HEK293 (cell line): ENCODE results near the gene SPINK6.

Experiments
- CTCF ChIA-PET: fragments of 350-600 bp; formaldehyde crosslinking; extraction: SDS; loops from one replicate; lab custom pipeline; 2021; ENCODE audit warnings: antibody characterized with exemption; lab: Yijun Ruan, JAX
- POLR2A ChIA-PET: fragments of 300-600 bp; formaldehyde crosslinking; extraction: SDS; loops from one replicate; lab custom pipeline; 2020; ENCODE audit warnings: antibody characterized with exemption, inconsistent platforms; lab: Yijun Ruan, JAX
- H3K27ac ChIP-seq: fragments of 200-500 bp; sonication (Bioruptor generic); 2 replicates; pipeline ENCODE4 v1.5.1; 2014; ENCODE audit warnings: low read depth, low read length, control low read depth, inconsistent platforms; ENCODE audit errors: extremely low read depth
- H3K36me3 ChIP-seq, 2 experiments: fragments of 200-500 bp in 1 of 2; sonication (Bioruptor generic) in 1 of 2; 1 replicate in 1 of 2; 2 replicates in 1 of 2; pipeline ENCODE4 v1.5.1; 2014 to 2017; ENCODE audit warnings: inconsistent platforms in 2 of 2, low read length in 2 of 2; ENCODE audit not compliant: control insufficient read depth in 2 of 2, insufficient read depth in 1 of 2
- H3K4me1 ChIP-seq: fragments of 200-500 bp; sonication (Bioruptor generic); 2 replicates; pipeline ENCODE4 v1.5.1; 2014; ENCODE audit warnings: mild to moderate bottlenecking, low read length, inconsistent platforms; ENCODE audit not compliant: control insufficient read depth, insufficient read depth
- H3K4me3 ChIP-seq: 2 replicates; pipeline ENCODE4 v1.5.1; 2011; ENCODE audit warnings: low read depth, mild to moderate bottlenecking, control low read depth, low read length, moderate library complexity
- H3K9me3 ChIP-seq: fragments of 200-500 bp; sonication (Bioruptor generic); 2 replicates; pipeline ENCODE4 v1.5.1; 2014; ENCODE audit warnings: low read depth, low read length, inconsistent platforms; ENCODE audit not compliant: control insufficient read depth, insufficient read depth
- GLI2 ChIP-seq: fragments of 450-650 bp; formaldehyde crosslinking; IDR thresholded peaks from 2 replicates; pipeline ENCODE4; 2017; ENCODE audit warnings: missing biosample characterization, missing genetic modification characterization, low read depth, borderline replicate concordance
- IKZF3 ChIP-seq: fragments of 450-650 bp; IDR thresholded peaks from 2 replicates; pipeline ENCODE4 v1.5.0; 2018; ENCODE audit warnings: missing biosample characterization, mild to moderate bottlenecking, missing genetic modification characterization, moderate library complexity
- OSR2 ChIP-seq: fragments of 450-650 bp; formaldehyde crosslinking; IDR thresholded peaks from 2 replicates; pipeline ENCODE4 v1.5.1; 2016; ENCODE audit warnings: missing biosample characterization, missing genetic modification characterization
- PRDM2 ChIP-seq: fragments of 450-650 bp; formaldehyde crosslinking; IDR thresholded peaks from 2 replicates; pipeline ENCODE4 v1.5.1; 2016; ENCODE audit warnings: missing biosample characterization, missing genetic modification characterization, borderline replicate concordance
- SP7 ChIP-seq: fragments of 450-650 bp; formaldehyde crosslinking; IDR thresholded peaks from 2 replicates; pipeline ENCODE4 v1.5.1; 2016; ENCODE audit warnings: missing biosample characterization, missing genetic modification characterization
- ZBTB48 ChIP-seq: fragments of 450-650 bp; formaldehyde crosslinking; IDR thresholded peaks from 2 replicates; pipeline ENCODE4 v1.5.1; 2016; ENCODE audit warnings: missing biosample characterization, missing genetic modification characterization
- ZBTB8A ChIP-seq: fragments of 450-650 bp; formaldehyde crosslinking; IDR thresholded peaks from 2 replicates; pipeline ENCODE4 v1.5.1; 2016; ENCODE audit warnings: missing biosample characterization, missing genetic modification characterization
- ZNF121 ChIP-seq: fragments of 450-650 bp; formaldehyde crosslinking; IDR thresholded peaks from 2 replicates; pipeline ENCODE4 v1.5.1; 2016; ENCODE audit warnings: missing biosample characterization, missing genetic modification characterization
- ZNF239 ChIP-seq: fragments of 450-650 bp; formaldehyde crosslinking; IDR thresholded peaks from 2 replicates; pipeline ENCODE4 v1.5.1; 2016; ENCODE audit warnings: missing biosample characterization, missing genetic modification characterization
- ZNF292 ChIP-seq: fragments of 450-650 bp; formaldehyde crosslinking; IDR thresholded peaks from 2 replicates; pipeline ENCODE4 v1.5.1; 2016; ENCODE audit warnings: low read depth, missing biosample characterization, missing genetic modification characterization, borderline replicate concordance
- ZNF335 ChIP-seq: fragments of 450-650 bp; formaldehyde crosslinking; conservative IDR thresholded peaks from 2 replicates; pipeline ENCODE4 v1.5.1; 2016; ENCODE audit warnings: missing biosample characterization, missing genetic modification characterization
- ZNF423 ChIP-seq: fragments of 450-650 bp; formaldehyde crosslinking; IDR thresholded peaks from 2 replicates; pipeline ENCODE4 v1.5.1; 2016; ENCODE audit warnings: missing biosample characterization, missing genetic modification characterization
- ZNF510 ChIP-seq: fragments of 450-650 bp; formaldehyde crosslinking; IDR thresholded peaks from 2 replicates; pipeline ENCODE4 v1.5.1; 2018; ENCODE audit warnings: mild to moderate bottlenecking, missing genetic modification characterization, missing biosample characterization; ENCODE audit not compliant: insufficient replicate concordance
- ZNF529 ChIP-seq: fragments of 450-650 bp; formaldehyde crosslinking; IDR thresholded peaks from 2 replicates; pipeline ENCODE4 v1.5.1; 2017; ENCODE audit warnings: missing genetic modification characterization, missing biosample characterization; ENCODE audit not compliant: insufficient replicate concordance
- ZNF624 ChIP-seq: fragments of 450-650 bp; formaldehyde crosslinking; IDR thresholded peaks from 2 replicates; pipeline ENCODE4 v1.5.1; 2017; ENCODE audit warnings: missing biosample characterization, missing genetic modification characterization
- ZNF639 ChIP-seq: fragments of 450-650 bp; formaldehyde crosslinking; IDR thresholded peaks from 2 replicates; pipeline ENCODE4 v1.5.1; 2016; ENCODE audit warnings: missing biosample characterization, missing genetic modification characterization
- ZNF776 ChIP-seq: fragments of 450-650 bp; formaldehyde crosslinking; IDR thresholded peaks from 2 replicates; pipeline ENCODE4 v1.5.0; 2017; ENCODE audit warnings: missing biosample characterization, missing genetic modification characterization, borderline replicate concordance
- ZNF777 ChIP-seq: fragments of 450-650 bp; formaldehyde crosslinking; IDR thresholded peaks from 2 replicates; pipeline ENCODE4 v1.5.1; 2017; ENCODE audit warnings: missing biosample characterization, missing genetic modification characterization, borderline replicate concordance
- ZNF791 ChIP-seq: fragments of 450-650 bp; formaldehyde crosslinking; IDR thresholded peaks from 2 replicates; pipeline ENCODE4 v1.5.1; 2016; ENCODE audit warnings: missing biosample characterization, missing genetic modification characterization
- ZNF837 ChIP-seq: fragments of 450-650 bp; formaldehyde crosslinking; IDR thresholded peaks from 2 replicates; pipeline ENCODE4 v1.5.1; 2016; ENCODE audit warnings: missing biosample characterization, missing genetic modification characterization
- ZXDB ChIP-seq: fragments of 450-650 bp; formaldehyde crosslinking; IDR thresholded peaks from 2 replicates; pipeline ENCODE4 v1.5.1; 2016; ENCODE audit warnings: missing biosample characterization, missing genetic modification characterization

Gene SPINK6

GRCh38 chr5:148205044-148205806 lies 2.4 kb downstream of the SPINK6 start:
- CTCF ChIA-PET: interaction anchor here (0.5 kb wide), 1 partner anchor 165 kb away, joined by 5 read pairs; no protein-coding TSS in a partner anchor
- no peak for TF ChIP-seq ZNF777 (tag by site-specific recombination)
- no peak for TF ChIP-seq PRDM2
- H3K9me3 ChIP-seq: no peaks in the 10 kb centered on the region
- H3K36me3 ChIP-seq: no peaks in the 10 kb centered on the region
- H3K27ac ChIP-seq: no peak overlapping the region
- POLR2A ChIA-PET: no interaction called here
- no peak overlapping the region for H3K4me3 ChIP-seq
- no peaks in the 10 kb centered on the region for H3K4me1 ChIP-seq

- CTCF ChIA-PET: no interaction called here
- Histone ChIP-seq H3K27ac (no peak overlapping the region), H3K36me3 (no peaks in the 10 kb centered on the region), H3K4me3 (no peak overlapping the region), H3K9me3 (no peaks in the 10 kb centered on the region), H3K4me1 (no peaks in the 10 kb centered on the region)
- TF ChIP-seq ZBTB48 (tag by site-specific recombination) (no peak), GLI2 (tag by site-specific recombination) (no peak), IKZF3 (tag by site-specific recombination) (no peak), ZNF510 (tag by site-specific recombination) (no peak), ZNF791 (tag by site-specific recombination) (no peak), ZNF239 (tag by site-specific recombination) (no peak), ZNF121 (tag by site-specific recombination) (no peak), ZXDB (tag by site-specific recombination) (no peak), ZNF529 (tag by site-specific recombination) (no peak), OSR2 (tag by site-specific recombination) (no peak), SP7 (tag by site-specific recombination) (no peak)
- POLR2A ChIA-PET: no interaction called here
These were observed 3.0 kb downstream of the SPINK6 start for GRCh38 chr5:148205865-148206264.

GRCh38 chr5:148206620-148207019 lies 3.8 kb downstream of the SPINK6 start:
- H3K36me3 ChIP-seq: no peaks in the 10 kb centered on the region
- ChIA-PET CTCF (no interaction called here), POLR2A (no interaction called here)
- no peak overlapping the region for H3K4me3 ChIP-seq
- no peak overlapping the region for H3K27ac ChIP-seq
- no peaks in the 10 kb centered on the region for H3K4me1 ChIP-seq
- H3K9me3 ChIP-seq: no peaks in the 10 kb centered on the region
- no peak for TF ChIP-seq ZNF423
- TF ChIP-seq ZNF837: no peak
- TF ChIP-seq ZNF639 (tag by site-specific recombination): no peak
- TF ChIP-seq ZNF776 (tag by site-specific recombination): no peak
- TF ChIP-seq ZNF292 (tag by site-specific recombination): no peak
- TF ChIP-seq ZNF624 (tag by site-specific recombination): no peak
- no peak for TF ChIP-seq ZNF335
- no peak for TF ChIP-seq ZBTB8A
